ENCODE results near the gene TET2.

Gene TET2

DNA sequence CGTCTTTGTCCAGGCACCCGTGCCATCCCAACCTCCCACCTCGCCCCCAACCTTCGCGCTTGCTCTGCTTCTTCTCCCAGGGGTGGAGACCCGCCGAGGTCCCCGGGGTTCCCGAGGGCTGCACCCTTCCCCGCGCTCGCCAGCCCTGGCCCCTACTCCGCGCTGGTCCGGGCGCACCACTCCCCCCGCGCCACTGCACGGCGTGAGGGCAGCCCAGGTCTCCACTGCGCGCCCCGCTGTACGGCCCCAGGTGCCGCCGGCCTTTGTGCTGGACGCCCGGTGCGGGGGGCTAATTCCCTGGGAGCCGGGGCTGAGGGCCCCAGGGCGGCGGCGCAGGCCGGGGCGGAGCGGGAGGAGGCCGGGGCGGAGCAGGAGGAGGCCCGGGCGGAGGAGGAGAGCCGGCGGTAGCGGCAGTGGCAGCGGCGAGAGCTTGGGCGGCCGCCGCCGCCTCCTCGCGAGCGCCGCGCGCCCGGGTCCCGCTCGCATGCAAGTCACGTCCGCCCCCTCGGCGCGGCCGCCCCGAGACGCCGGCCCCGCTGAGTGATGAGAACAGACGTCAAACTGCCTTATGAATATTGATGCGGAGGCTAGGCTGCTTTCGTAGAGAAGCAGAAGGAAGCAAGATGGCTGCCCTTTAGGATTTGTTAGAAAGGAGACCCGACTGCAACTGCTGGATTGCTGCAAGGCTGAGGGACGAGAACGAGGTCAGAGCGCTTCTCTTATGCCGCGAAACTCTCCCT lies at the start of gene TET2:
TSS of gene TET2 (plus strand) at position 601 of the 740 bp plus-strand sequence. CDS start 87,067 bp downstream, outside the sequence.
- peak; percentile 80 for DNase-seq

DNA sequence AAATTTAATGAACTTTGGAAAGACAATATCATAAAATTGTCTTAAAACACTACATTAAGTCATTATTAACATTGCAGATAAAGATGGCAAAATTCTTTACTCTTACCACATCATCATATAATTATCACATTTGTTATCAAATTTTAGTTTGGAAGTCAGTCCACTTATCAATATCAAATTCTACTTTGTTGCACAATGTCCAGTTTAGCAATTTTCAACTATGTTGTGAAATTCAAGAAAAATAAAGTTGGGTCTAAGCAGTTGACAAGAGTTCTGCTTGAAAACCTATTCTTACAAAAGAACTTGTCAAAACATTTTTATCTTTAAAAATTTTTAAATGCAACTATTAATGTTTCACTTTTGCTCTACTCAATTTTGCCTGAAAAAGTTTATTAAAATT lies 44.7 kb upstream of the TET2 start:
- no peak for DNase-seq

DNA sequence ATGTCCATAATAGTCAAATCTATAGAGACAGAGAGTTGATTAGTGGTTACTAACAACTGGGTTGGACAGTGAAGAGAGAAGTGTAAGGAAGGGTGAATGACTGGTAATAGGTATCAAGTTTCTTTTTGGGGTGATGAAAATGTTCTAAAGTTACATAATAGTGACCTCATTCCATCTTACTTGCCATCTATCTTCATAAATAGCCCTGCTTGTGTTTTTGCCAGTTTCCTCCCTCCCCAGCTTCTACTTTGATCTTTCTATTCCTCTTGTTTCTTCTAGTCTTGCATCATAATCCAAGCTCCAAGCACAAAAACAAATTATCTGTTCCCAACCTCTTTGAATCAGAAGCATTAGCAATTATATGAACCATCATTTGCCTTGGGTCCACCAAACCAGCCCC lies 40.2 kb upstream of the TET2 start:
- DNase-seq: no peak

DNA sequence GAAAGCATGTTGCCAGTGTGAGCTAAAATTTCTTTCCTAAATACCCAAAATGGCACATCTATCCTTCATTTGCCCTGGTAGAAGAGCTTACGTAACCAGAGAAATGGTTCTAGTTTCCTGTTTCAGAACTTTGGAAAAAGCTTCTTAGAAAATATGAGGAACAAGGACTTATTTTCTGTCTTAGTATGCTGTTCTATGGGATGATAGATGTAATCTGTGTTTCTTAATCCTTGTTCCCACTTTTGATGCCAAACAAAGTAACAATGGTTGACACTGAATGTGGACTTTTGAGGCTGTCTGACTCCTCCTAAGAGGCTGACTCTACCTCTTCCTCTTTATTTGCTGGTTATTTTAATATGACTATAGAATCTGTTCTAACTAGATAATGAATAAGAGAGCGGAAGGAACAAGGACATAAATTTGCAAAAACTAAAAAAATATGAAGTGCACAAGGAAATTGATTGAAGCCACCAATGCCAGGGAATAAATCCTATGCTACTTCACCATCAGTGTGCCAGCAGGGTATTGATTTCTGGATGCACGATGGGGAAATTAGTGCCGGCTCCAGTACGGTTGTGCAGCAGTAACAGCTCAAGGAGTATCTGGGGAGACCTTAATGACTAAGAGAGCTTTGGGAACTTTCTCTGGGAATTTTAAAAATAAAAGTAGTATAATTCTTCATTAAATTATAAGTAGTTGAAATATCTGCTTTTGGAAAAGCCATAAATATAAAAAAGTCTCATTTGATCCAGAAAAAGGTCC lies 39.4 kb upstream of the TET2 start:
- DNase-seq: no peak

DNA sequence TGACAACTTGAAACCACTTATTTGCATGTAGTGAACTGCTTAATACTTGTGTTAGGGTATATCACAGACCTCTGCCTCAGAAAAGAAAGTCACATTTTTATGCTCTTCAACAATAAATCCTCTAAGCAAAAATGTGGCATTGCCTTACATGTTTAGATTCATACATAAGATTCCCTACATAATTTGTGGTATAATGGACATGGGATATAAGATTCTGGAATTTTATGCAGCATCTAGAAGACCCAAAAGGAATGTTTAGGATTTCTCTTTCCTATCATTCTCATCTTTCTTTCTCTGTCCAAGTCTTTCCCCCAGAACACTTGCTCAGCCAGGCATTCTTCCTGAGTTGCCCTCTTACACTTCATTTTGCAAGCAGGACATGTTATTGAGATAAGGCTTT lies 37.7 kb upstream of the TET2 start:
- DNase-seq: no peak

DNA sequence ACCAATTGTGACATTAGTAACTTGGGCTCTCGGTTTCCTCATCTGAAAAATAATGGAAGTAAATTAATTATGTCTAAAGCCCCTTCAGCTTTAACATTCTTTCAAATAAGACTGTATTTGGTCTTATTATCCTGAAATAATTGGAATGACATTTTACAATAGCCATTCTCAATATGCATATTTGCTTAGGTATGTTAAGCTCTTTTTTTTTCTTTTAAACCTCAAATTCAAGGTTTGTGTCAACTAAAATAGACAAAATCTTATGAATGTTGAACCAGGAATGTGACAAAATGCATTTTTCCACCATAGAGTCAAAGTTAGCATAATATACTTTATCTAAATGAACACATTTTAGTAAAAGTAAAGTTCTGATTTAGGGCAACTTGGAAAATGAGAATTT lies 34.4 kb upstream of the TET2 start:
- DNase-seq: no peak

DNA sequence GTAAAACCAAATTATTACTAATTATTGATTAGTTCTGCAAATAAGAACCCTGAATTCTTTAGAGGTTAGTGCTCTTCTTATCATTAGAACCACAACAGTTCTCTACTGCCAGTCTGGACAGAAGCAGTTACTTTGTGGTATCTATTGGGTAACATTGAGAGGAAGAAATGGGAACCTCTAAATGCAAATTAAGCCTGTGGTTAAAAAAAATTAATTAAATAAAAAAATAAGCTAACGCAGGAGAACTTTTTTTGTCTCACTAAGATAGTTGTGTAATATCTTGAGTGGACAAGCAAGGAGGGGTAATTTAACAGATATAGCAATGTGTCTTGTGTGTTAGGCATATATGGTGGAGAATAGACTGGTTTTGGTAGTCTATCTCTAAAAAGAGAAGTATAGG lies 32.9 kb upstream of the TET2 start:
- DNase-seq: no peak

DNA sequence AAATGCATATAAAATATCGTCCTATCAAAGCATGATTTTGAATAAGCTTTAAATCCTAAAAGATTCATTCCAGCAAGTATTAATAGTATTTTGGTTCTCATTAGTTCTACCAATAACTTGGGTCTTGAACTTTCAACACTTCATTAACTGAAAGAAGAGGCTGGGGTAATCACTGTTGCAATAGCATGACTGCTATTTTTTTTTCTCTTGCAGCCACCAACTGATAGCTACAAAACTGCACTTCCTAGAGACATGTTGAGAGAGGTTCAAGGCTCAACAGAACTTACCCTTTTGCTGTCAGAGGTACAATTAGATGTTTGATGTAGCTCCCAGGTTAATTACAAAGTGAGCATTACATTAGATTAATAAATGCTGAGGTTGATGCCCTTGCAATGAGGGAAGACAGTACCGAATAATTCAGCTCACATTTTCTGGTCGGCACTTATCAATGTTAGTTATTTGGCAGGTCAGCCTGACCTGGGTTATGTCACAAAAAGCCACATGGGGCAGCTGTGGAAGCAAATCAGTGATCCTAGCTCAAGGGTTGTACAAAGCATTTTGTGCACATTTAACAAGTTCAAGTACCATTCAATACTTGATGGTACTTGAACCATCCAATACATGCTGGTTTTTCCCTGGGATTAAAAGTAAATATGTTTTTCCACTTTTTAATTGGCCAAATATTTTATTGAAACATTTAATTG lies 29.9 kb upstream of the TET2 start:
- peak; percentile 31 for DNase-seq

DNA sequence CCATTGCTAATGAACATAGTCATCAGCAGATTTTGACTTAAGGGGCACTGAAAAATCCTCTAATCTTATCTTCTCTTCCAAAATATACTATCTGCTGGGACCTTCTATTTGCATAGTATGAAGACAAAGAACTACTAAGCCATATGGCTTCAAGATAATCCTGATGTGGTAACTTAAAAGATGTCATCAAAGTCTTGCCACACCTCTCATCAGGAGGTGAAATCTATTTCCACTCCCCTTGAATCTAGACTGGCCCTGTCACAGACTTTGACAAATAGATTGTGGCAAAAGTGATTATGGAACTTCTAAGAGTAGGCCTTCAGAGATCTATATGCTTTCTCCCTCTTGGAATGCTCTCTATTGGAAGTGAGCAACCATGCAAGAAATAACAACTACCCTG lies 27.3 kb upstream of the TET2 start:
- no peak for DNase-seq

DNA sequence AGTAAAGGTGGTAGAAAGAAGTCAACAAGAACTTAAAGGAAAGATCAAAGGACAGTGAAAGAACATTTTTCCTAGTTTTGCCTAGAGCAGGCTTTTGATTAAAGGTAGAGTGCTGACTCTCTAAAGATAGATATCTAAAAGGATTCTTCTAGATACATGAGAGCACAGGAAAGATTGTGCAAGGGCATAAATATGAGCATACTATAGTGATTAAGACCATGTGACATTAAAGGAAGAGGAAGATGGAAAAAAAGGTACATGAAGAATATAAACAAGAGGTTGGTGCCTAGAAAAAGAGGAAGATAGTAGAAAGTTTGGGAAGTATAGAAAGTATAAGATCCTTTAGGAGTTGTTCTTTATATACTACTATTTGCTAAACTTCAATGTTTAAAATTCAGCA lies 26.1 kb upstream of the TET2 start:
- DNase-seq: no peak

DNA sequence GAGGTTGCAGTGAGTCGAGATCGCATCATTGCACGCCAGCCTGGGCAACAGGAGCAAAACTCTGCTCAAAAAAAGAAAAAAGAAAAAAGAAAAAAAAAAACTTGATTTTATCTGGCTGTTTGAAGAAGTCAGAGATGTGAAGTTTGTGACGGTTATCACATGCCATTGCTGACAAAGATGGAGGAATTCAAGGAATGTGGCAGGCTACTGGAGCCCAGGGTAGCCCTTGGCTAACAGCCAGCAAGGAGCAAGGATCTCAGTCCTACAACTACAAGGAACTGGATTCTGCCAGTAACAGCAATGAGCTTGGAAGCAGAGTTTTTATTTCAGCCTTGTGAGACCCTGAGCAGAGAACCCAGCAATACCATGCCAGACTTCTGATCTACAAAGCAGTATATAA lies 24.3 kb upstream of the TET2 start:
- DNase-seq: no peak

DNA sequence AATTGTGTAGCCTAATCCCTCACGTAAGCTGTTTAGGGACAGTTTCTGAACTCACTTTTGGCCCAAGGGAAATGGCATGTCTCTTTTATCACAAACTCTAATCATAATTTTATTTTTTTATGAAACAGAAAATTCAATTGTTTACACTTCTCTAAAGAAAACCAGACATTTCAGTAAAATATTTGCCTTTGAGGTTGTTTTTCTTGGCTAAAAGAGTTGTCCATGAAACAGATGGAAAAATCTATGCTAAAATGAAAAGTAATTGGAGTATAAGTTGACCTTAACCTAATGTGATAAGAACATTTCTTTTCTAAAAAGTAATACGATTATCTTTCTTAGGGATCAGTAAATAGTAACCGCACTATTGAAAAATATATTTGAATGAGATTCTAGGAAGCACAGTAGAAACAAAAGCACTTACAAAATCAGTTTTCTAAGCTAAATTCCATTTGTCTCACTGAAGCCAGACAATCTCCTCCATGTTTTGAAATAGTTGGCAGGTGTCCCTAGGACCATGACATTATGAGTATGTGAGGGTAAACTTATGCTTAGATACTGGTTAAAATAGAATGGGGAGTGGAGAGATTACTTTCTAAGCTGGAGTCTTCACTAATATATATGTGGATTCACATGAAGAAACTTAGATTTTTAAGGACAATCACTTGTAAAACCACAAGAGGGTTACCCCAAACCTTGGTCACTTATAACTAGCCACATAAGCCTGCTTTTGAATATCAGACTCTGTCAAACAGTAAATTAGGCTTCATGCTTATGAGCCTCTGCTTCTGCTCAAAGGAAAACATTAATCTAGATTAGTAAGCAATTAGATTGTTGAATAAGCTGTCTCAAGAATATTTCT lies 20.1 kb upstream of the TET2 start:
- no peak for DNase-seq

DNA sequence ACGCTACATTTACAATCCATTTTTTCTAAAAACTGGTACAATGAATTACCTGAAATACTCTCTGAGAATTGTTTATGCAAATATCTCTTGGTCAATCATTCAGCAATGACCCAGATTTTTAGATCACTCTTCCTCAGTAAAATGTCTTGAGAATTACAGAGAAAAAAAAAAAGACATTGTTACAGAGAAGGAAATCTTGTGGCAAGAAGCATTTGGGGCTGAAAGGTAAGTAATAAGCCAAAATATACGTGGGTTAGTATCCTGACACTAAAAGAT lies 19.6 kb upstream of the TET2 start:
- no peak for DNase-seq

DNA sequence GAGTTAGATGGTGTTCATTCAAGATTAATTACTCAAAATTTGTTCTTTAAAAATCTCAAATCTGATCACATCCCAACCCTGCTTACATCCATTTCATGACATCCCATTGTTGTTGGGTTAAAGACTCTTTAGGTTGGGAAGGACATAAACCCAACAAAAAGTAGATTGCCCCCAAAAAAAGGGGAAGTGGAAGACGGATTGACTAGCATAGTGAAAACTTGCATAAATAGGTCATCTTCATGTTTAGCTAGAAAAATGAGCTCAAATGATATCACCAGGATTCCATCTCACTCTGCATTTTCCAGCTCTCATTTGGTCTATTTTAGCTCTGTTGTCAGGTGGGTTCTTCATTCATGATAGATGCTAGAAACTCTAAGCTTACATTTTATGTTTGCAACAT lies 18.5 kb upstream of the TET2 start:
- DNase-seq: no peak

DNA sequence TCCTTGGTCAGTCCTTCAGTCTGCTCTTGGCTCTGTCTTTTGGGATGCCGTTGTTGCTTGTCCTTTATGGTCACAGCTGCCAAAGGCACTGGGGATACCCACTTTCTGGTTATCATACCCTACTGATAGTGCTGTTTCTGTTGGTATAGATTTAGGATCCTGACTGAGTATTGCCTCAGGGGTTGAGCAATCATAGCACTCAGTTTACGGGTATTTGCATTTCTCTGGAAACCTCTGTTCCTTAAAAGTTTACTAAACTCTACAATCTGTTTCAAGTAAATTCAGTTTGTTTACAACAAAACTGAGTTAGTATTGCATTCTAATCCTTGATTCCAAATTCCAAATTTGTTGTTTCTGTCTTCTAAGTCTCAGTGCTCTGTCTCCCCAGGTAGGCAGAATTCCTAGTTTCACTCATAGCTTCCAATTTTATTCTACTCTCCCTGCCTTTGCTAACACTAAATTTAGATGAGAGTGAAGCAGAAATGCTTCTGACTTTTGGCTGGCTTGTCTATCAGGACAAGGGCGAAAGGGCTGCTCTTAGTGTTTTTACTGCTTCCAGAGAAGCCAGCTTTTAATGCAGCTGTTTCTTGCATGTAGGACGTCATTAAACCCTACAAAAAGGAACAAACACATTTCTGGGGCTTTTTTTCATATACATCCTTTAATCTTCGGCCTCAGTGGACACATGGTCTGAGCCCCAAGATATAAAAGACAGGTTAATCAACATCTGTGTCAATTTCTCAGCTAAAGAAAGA lies 17.2 kb upstream of the TET2 start:
- DNase-seq: no peak

DNA sequence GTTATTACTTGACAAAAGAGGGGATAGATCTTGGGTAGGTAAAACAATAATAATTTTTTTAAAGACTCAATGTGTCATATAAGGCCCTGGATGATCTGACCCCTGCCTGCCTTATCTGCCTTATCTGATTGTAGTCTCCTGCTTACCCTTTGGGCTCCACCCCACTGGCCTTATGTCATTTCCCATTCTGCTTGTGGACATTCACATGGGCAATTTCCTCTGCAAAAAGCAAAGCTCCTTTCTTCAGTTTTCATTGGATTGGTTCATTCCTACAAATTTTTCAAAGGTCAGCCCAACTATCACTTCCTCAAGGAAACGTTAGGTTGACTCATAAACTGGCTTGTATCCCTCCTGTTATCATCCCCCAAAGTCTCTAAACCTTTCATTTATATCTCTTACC lies 15.7 kb upstream of the TET2 start:
- DNase-seq: no peak

DNA sequence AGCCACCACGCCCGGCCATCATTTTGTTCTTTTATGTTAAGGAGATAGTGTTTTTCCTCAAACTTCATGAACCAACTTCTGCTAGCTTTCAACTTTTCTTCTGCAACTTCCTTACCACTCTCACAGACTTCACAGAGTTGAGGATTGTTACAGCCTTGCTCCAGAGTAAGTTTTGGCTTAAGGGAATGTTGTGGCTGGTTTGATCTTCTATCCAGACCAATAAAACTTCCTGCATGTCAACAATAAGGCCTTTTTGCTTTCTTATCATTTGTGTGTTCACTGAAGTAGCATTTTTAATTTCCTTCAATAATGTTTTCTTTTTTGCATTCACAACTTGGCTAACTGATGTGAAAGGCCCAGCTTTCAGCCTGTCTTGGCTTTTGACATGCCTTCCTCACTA lies 12.7 kb upstream of the TET2 start:
- DNase-seq: no peak

DNA sequence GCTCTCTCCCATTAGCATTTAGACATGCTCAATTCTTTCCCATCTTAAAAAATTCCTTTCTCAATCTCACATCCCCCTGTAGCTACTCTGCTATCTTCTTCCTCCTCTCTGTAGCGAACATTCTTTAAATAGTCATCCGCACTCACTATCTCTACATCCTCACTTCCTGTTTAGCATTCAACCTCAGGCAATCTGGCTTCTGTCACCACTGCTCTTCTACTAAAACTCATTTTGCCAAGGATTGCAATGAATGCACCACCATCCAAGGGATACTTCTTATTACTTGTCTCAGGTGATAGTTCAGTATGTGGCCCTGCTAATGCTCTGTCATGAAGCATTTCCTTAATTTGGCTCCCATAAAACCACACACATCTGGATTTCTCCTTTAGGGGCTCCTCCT lies 10.9 kb upstream of the TET2 start:
- DNase-seq: no peak

DNA sequence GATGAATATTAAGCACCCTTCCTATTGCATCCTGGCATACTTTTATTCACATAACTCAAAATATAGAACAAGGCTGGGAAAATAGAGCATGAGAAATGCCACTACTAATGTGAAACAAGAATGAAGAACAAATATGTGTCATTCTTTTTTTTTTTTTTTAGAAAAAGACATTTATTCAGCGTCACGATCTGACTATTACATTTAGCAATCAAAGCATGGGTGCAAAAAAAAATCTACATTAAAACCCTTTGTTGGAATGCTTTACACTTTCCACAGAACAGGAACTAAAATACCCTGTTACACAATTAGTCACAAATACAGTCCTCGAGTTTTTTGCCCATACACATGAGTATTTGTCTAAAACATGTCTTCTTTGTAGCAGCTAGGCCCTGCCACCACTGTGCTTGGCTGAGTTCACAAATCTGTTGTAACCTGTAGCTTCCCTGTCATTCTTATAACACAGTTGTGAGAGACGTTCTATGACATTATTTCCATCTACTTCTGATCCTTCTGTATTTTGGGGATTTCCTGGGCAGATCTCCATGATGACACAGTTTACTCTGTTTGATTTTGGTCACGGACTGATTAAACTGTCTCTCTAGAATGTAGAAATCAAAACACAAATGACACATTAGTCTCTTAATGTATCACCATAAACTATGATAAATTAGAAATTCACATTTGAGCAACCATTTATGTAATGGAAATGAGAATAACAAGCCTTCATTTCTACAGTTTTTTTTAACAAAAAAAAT lies 9.4 kb upstream of the TET2 start:
- no peak for DNase-seq

DNA sequence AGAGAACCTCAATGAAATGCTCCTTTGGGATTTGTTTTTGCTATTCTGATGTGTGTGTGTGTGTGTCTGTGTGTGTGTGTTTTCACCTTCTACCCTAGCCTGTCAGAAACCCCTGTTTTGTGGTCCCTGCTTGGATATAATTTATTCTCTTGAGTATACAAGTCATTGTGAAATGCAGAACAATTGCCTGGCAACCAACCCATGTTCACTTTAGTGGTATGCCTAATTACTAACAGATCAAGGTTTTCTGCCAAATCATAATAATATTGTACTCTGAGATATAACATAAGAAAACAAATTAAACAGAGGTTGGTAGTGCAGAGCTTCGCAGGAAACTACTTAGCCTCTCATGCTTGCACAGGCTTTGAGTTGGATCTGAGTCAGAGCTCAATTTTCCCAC lies 7.0 kb upstream of the TET2 start:
- DNase-seq: no peak

DNA sequence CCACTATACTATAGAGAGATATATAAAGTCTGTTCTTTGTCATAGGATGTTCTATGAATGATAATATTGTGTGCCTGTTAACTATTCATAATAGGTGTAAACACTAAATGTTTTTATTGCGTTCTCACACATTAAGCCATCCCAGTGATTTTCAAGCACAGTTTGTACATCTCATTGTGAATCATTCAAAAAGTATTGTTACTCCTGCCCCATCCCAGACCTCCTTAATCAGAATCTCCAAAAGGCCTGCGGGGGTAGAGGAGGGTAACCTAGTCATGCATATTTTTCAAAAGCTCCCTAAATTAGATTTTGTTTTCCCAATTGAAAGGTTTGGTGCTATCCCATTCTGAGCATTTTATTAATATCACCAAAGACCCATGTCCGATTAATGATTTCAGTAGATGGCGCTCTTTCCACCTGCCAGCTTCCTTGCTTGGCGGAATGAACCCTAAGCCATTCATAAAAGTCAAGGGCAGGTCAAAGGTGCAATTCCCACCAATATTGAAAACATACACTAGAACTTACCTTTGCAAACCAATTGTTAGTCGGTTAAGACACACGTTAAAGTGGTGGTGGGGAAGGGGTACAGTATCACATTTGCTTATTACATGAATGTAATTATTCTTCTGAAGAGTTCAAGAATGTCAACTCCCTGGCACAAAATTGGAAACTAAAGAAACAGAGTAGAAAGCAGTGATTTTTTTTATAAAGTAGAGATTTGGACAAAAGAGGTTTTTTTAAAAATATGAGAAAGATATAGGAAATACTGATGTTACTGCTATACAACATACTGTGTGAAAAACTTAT lies 5.8 kb upstream of the TET2 start:
- DNase-seq: peak; percentile 61
